ENCODE data around the gene CCDC195. TPM values are rescaled to one million over a fixed set of nuclear protein-coding genes. Genes with fewer than 3 reads are reported as not detected.

Gene CCDC195
- total and polyA plus RNA-seq, 7 experiments from 2014 or later = not detected

DNA sequence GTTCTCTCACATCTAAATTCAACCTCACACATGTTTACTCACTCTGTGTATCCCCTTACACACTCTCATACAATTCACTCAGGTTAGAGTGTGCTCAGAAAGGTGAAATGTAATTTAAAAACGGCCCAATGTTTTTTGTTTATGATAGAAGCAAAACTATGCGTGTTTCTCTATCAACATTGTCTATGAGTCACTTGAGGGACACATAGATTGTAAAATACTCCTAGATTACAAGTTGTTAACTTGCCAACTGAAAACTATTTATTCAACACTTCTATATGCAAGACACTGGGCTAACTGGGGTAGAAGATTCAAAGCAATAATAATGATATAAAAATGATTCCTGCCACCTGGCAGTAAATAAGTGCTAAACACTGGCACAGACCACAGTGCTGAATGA is 24.6 kb downstream of the CCDC195 start:
- Mint-ChIP-seq H3K27me3 (peaks cover 0 to 3% (median 0%) of the 10 kb centered on the region in 5 donors), H3K4me3 (no peak overlapping the region), H3K27ac (no peak overlapping the region), H3K36me3 (no peaks in the 10 kb centered on the region), H3K4me1 (no peaks in the 10 kb centered on the region), H3K9me3 (no peaks in the 10 kb centered on the region)
- CTCF ChIA-PET = no interaction called here
- DNase-seq = no peak
- POLR2A ChIA-PET = no interaction called here
- Histone ChIP-seq H3K9me3 (ENCODE audit: control insufficient read depth in 2 of 3, low read length in 3 of 3) (no peaks in the 10 kb centered on the region), H3K36me3 (ENCODE audit: control insufficient read depth in 2 of 3, insufficient read depth in 3 of 3, low read length in 3 of 3) (no peaks in the 10 kb centered on the region), H3K27ac (ENCODE audit: low read depth, low read length) (no peak overlapping the region), H3K27me3 (ENCODE audit: control insufficient read depth in 2 of 2, insufficient read depth in 2 of 2, low read length in 2 of 2) (no peaks in the 10 kb centered on the region), H3K4me1 (ENCODE audit: control insufficient read depth in 2 of 2, insufficient read depth in 2 of 2, low read length in 2 of 2) (no peaks in the 10 kb centered on the region), H3K4me3 (ENCODE audit: low read length) (no peak overlapping the region)
- intact Hi-C loops (cut with micrococcal nuclease) = no loop called here
- ATAC-seq = no peak

DNA sequence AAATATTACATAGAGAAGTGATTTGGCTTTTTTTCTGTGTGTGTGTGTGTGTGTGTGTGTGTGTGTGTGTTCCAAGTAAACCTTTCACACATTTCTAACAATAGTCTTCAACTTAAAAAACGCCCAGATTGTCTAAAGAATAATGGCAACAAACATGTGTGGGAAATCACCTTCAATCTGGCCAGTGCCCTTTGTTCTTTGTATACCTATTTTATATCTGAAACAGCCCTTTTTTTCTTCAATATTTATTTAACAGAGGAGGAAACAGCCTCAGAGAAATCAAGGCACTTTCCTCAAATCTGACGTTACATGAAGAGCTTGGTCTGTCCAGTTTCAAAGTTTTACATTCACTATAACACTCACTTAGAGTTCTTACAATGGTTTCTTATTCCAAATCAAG is 25.3 kb downstream of the CCDC195 start:
- Mint-ChIP-seq H3K9me3 (no peaks in the 10 kb centered on the region), H3K27me3 (peaks cover 0 to 3% (median 0%) of the 10 kb centered on the region in 5 donors), H3K27ac (no peak overlapping the region), H3K4me1 (no peaks in the 10 kb centered on the region), H3K4me3 (no peak overlapping the region), H3K36me3 (no peaks in the 10 kb centered on the region)
- Histone ChIP-seq H3K4me1 (ENCODE audit: control insufficient read depth in 2 of 2, insufficient read depth in 2 of 2, low read length in 2 of 2) (no peaks in the 10 kb centered on the region), H3K27me3 (ENCODE audit: control insufficient read depth in 2 of 2, insufficient read depth in 2 of 2, low read length in 2 of 2) (no peaks in the 10 kb centered on the region), H3K27ac (ENCODE audit: low read depth, low read length) (no peak overlapping the region), H3K9me3 (ENCODE audit: control insufficient read depth in 2 of 3, low read length in 3 of 3) (no peaks in the 10 kb centered on the region), H3K36me3 (ENCODE audit: control insufficient read depth in 2 of 3, insufficient read depth in 3 of 3, low read length in 3 of 3) (no peaks in the 10 kb centered on the region), H3K4me3 (ENCODE audit: low read length) (no peak overlapping the region)
- ChIA-PET CTCF (no interaction called here), POLR2A (no interaction called here)
- DNase-seq (no peak), ATAC-seq (no peak)
- intact Hi-C loops (cut with micrococcal nuclease) = no loop called here

DNA sequence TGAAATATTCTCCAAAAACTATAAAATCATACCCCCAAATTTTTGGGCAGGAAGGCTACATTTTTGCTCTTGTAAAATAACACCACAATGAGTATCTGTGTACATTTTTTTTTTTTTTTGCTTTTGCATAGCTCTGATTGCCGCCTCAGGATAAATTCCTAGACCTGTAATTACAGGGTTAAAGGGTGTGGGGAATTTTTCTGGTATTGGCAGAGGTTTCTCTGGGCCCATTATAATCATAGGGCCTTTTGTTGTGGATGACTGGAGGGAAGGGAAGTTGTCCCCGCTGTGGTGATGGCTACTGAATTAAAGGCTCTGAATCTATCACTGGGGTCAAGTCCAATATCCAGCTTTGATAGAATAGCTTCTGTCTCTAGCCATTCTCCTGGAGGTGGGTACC is 26.6 kb downstream of the CCDC195 start:
- no peak overlapping the region for H3K27ac Mint-ChIP-seq
- H3K4me1 Mint-ChIP-seq = no peaks in the 10 kb centered on the region
- DNase-seq = no peak
- intact Hi-C loops (cut with micrococcal nuclease) = no loop called here
- no peak overlapping the region for H3K27ac ChIP-seq (ENCODE audit: low read depth, low read length)
- H3K36me3 Mint-ChIP-seq = no peaks in the 10 kb centered on the region
- H3K27me3 ChIP-seq (ENCODE audit: control insufficient read depth in 2 of 2, insufficient read depth in 2 of 2, low read length in 2 of 2) = no peaks in the 10 kb centered on the region
- no peak overlapping the region for H3K4me3 ChIP-seq (ENCODE audit: low read length)
- no peak for ATAC-seq
- ChIA-PET CTCF (no interaction called here), POLR2A (no interaction called here)
- no peak overlapping the region for H3K4me3 Mint-ChIP-seq
- no peaks in the 10 kb centered on the region for H3K4me1 ChIP-seq (ENCODE audit: control insufficient read depth in 2 of 2, insufficient read depth in 2 of 2, low read length in 2 of 2)
- H3K36me3 ChIP-seq (ENCODE audit: control insufficient read depth in 2 of 3, insufficient read depth in 3 of 3, low read length in 3 of 3) = no peaks in the 10 kb centered on the region
- peaks cover 0 to 5% (median 0%) of the 10 kb centered on the region in 5 donors for H3K27me3 Mint-ChIP-seq
- no peaks in the 10 kb centered on the region for H3K9me3 ChIP-seq (ENCODE audit: control insufficient read depth in 2 of 3, low read length in 3 of 3)
- H3K9me3 Mint-ChIP-seq = no peaks in the 10 kb centered on the region

DNA sequence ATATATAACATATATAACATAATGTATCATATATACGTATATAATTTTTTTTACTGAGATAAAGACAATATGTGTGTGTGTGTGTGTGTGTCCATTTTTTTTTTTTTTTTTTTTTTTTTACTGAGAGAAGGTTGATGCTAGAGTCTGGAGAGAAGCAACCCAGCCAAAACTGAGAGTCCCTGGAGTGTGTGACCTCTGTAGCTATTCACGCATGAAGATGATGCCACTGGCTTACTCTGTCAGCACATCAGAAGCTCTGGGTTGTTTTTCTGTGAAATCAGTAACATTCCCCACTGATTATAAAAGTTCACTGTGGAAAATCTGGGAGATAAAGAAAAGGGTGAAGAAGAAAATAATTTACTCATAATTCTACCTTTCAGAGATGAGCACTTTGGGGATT is 27.2 kb downstream of the CCDC195 start:
- H3K27me3 Mint-ChIP-seq = peaks cover 0 to 5% (median 0%) of the 10 kb centered on the region in 5 donors
- H3K4me3 Mint-ChIP-seq = no peak overlapping the region
- POLR2A ChIA-PET = no interaction called here
- H3K27ac Mint-ChIP-seq = no peak overlapping the region
- H3K4me1 Mint-ChIP-seq = no peaks in the 10 kb centered on the region
- CTCF ChIA-PET = no interaction called here
- Histone ChIP-seq H3K36me3 (ENCODE audit: control insufficient read depth in 2 of 3, insufficient read depth in 3 of 3, low read length in 3 of 3) (no peaks in the 10 kb centered on the region), H3K27me3 (ENCODE audit: control insufficient read depth in 2 of 2, insufficient read depth in 2 of 2, low read length in 2 of 2) (no peaks in the 10 kb centered on the region), H3K4me3 (ENCODE audit: low read length) (no peak overlapping the region), H3K27ac (ENCODE audit: low read depth, low read length) (no peak overlapping the region), H3K4me1 (ENCODE audit: control insufficient read depth in 2 of 2, insufficient read depth in 2 of 2, low read length in 2 of 2) (no peaks in the 10 kb centered on the region), H3K9me3 (ENCODE audit: control insufficient read depth in 2 of 3, low read length in 3 of 3) (no peaks in the 10 kb centered on the region)
- H3K36me3 Mint-ChIP-seq = no peaks in the 10 kb centered on the region
- ATAC-seq (no peak), DNase-seq (no peak)
- intact Hi-C loops (cut with micrococcal nuclease) = no loop called here
- no peaks in the 10 kb centered on the region for H3K9me3 Mint-ChIP-seq

DNA sequence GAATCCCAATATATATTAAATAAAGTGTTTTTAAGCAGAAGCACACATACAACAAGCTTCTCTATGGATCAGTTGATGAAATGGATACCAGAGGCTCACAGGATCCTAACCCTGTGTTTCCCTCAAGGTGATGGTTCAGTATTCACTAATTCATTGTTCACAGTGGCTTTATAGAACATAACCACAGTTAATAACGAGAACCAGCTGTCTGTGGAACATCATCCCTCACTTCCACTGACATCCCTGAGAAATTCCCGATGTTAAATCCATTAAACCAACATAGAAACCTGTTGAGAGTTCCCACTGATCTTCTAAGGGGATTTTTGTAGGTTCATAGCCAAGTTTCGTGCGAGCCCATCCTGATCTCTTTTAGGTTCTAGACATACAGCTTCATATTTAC is 29.0 kb downstream of the CCDC195 start:
- CTCF ChIA-PET = no interaction called here

DNA sequence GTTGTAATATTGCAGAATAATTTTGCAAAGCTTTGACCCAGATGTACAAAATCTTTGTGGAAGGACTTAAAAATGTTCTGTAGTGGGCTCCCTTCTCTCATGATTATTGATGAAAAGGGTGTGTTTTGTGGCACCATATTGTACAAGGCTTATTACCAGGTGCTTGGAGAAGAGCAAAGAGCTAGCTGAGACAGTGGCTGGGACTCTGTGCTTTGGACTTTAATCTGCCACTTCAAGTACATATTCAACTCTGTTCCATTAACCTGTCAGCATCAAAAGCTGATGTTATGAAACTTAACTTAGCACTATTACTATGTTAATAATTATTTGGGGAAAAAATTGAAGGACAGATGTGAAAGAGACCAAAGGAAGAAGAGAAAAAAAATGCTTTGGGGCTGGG is 31.0 kb downstream of the CCDC195 start:
- no peak for ATAC-seq
- Mint-ChIP-seq H3K27ac (no peak overlapping the region), H3K27me3 (peaks cover 0 to 7% (median 0%) of the 10 kb centered on the region in 5 donors), H3K36me3 (no peaks in the 10 kb centered on the region), H3K9me3 (no peaks in the 10 kb centered on the region), H3K4me1 (no peaks in the 10 kb centered on the region), H3K4me3 (no peak overlapping the region)
- Histone ChIP-seq H3K27ac (ENCODE audit: low read depth, low read length) (no peak overlapping the region), H3K9me3 (ENCODE audit: control insufficient read depth in 2 of 3, low read length in 3 of 3) (no peaks in the 10 kb centered on the region), H3K4me1 (ENCODE audit: control insufficient read depth in 2 of 2, insufficient read depth in 2 of 2, low read length in 2 of 2) (no peaks in the 10 kb centered on the region), H3K27me3 (ENCODE audit: control insufficient read depth in 2 of 2, insufficient read depth in 2 of 2, low read length in 2 of 2) (no peaks in the 10 kb centered on the region), H3K36me3 (ENCODE audit: control insufficient read depth in 2 of 3, insufficient read depth in 3 of 3, low read length in 3 of 3) (no peaks in the 10 kb centered on the region), H3K4me3 (ENCODE audit: low read length) (no peak overlapping the region)
- ChIA-PET CTCF (no interaction called here), POLR2A (no interaction called here)
- DNase-seq = no peak
- intact Hi-C loops (cut with micrococcal nuclease) = no loop called here

More for the DNA sequence above, 29.0 kb downstream of the CCDC195 start:
- POLR2A ChIA-PET = no interaction called here
- no peak for ATAC-seq
- intact Hi-C loops (cut with micrococcal nuclease) = no loop called here
- H3K36me3 ChIP-seq (ENCODE audit: control insufficient read depth in 2 of 3, insufficient read depth in 3 of 3, low read length in 3 of 3) = no peaks in the 10 kb centered on the region
- no peaks in the 10 kb centered on the region for H3K9me3 ChIP-seq (ENCODE audit: control insufficient read depth in 2 of 3, low read length in 3 of 3)
- no peaks in the 10 kb centered on the region for H3K36me3 Mint-ChIP-seq
- no peak overlapping the region for H3K27ac Mint-ChIP-seq
- H3K27me3 Mint-ChIP-seq = peaks cover 0 to 7% (median 0%) of the 10 kb centered on the region in 5 donors
- no peak overlapping the region for H3K4me3 Mint-ChIP-seq
- DNase-seq = no peak
- H3K4me3 ChIP-seq (ENCODE audit: low read length) = no peak overlapping the region
- H3K9me3 Mint-ChIP-seq = no peaks in the 10 kb centered on the region
- no peaks in the 10 kb centered on the region for H3K4me1 Mint-ChIP-seq
- no peaks in the 10 kb centered on the region for H3K4me1 ChIP-seq (ENCODE audit: control insufficient read depth in 2 of 2, insufficient read depth in 2 of 2, low read length in 2 of 2)
- H3K27me3 ChIP-seq (ENCODE audit: control insufficient read depth in 2 of 2, insufficient read depth in 2 of 2, low read length in 2 of 2) = no peaks in the 10 kb centered on the region
- no peak overlapping the region for H3K27ac ChIP-seq (ENCODE audit: low read depth, low read length)

GRCh38 chr2:224682134-224682533 is 34.0 kb downstream of the CCDC195 start:
- H3K4me3 Mint-ChIP-seq = no peak overlapping the region
- no peak for DNase-seq
- no peak overlapping the region for H3K27ac Mint-ChIP-seq

More at GRCh38 chr2:224682134-224682533, 34.0 kb downstream of the CCDC195 start:
- Mint-ChIP-seq H3K9me3 (no peaks in the 10 kb centered on the region), H3K36me3 (no peaks in the 10 kb centered on the region), H3K27me3 (peaks cover 0 to 7% (median 0%) of the 10 kb centered on the region in 5 donors), H3K4me1 (no peaks in the 10 kb centered on the region)
- Histone ChIP-seq H3K9me3 (ENCODE audit: control insufficient read depth in 2 of 3, low read length in 3 of 3) (no peaks in the 10 kb centered on the region), H3K27me3 (ENCODE audit: control insufficient read depth in 2 of 2, insufficient read depth in 2 of 2, low read length in 2 of 2) (no peaks in the 10 kb centered on the region), H3K27ac (ENCODE audit: low read depth, low read length) (no peak overlapping the region), H3K4me3 (ENCODE audit: low read length) (no peak overlapping the region), H3K4me1 (ENCODE audit: control insufficient read depth in 2 of 2, insufficient read depth in 2 of 2, low read length in 2 of 2) (no peaks in the 10 kb centered on the region), H3K36me3 (ENCODE audit: control insufficient read depth in 2 of 3, insufficient read depth in 3 of 3, low read length in 3 of 3) (no peaks in the 10 kb centered on the region)
- CTCF ChIA-PET = no interaction called here
- intact Hi-C loops (cut with micrococcal nuclease) = no loop called here
- POLR2A ChIA-PET = no interaction called here
- no peak for ATAC-seq

Measured in naive thymus-derived CD4-positive, alpha-beta T cell (primary cell).